Measurements from ENCODE around the gene RABEP2.

GRCh38 chr16:28913946-28914724, 10.9 kb downstream of the RABEP2 start:
- TF ChIP-seq CTCF (IDR thresholded peaks at IDR 0.05; ENCODE audit: low read depth, low read length, poor library complexity, severe bottlenecking) (no peak), EZH2phosphoT487 (IDR thresholded peaks at IDR 0.05; ENCODE audit: borderline replicate concordance, low read length) (no peak)
